Mesenchymal stem cell (in vitro differentiated cells and primary cell): ENCODE measurements around the gene COBL.

Experiments used
- DNase-seq: peaks from one replicate; pipeline ENCODE4 v3.0.0-alpha.2; 2013
- H2AFZ ChIP-seq: one replicate; pipeline ENCODE4 v1.6.1; 2013; ENCODE audit warnings: low read depth, mild to moderate bottlenecking, control low read depth, inconsistent platforms, low read length, moderate library complexity
- H2AK5ac ChIP-seq: 2 replicates; pipeline ENCODE4 v1.6.1; 2013; ENCODE audit warnings: low read length, moderate library complexity, mild to moderate bottlenecking, inconsistent platforms; ENCODE audit not compliant: severe bottlenecking
- H2BK120ac ChIP-seq: one replicate; pipeline ENCODE4 v1.6.1; 2013; ENCODE audit warnings: low read depth, mild to moderate bottlenecking, inconsistent platforms, low read length, moderate library complexity
- H2BK12ac ChIP-seq, 2 experiments: one replicate each; pipeline ENCODE4 v1.6.1; 2013; ENCODE audit warnings: inconsistent platforms in 2 of 2, low read length in 2 of 2, mild to moderate bottlenecking in 2 of 2, moderate library complexity in 2 of 2, control low read depth in 1 of 2
- H2BK15ac ChIP-seq: one replicate; pipeline ENCODE4 v1.6.1; 2013; ENCODE audit warnings: mild to moderate bottlenecking, low read depth, inconsistent platforms; ENCODE audit not compliant: poor library complexity, severe bottlenecking
- H2BK5ac ChIP-seq: 2 replicates; pipeline ENCODE4 v1.6.1; 2013; ENCODE audit warnings: low read depth, mild to moderate bottlenecking, low read length, control low read depth, inconsistent platforms; ENCODE audit not compliant: poor library complexity, severe bottlenecking
- H3K14ac ChIP-seq, 2 experiments: one replicate each; pipeline ENCODE4 v1.6.1; 2013; ENCODE audit warnings: inconsistent platforms in 2 of 2, low read length in 2 of 2, control low read depth in 1 of 2, mild to moderate bottlenecking in 1 of 2, moderate library complexity in 1 of 2
- H3K18ac ChIP-seq, 2 experiments: one replicate each; pipeline ENCODE4 v1.6.1; 2013; ENCODE audit warnings: inconsistent platforms in 2 of 2, low read length in 2 of 2, control low read depth in 1 of 2, low read depth in 1 of 2, mild to moderate bottlenecking in 1 of 2
- H3K23ac ChIP-seq, 2 experiments: one replicate each; pipeline ENCODE4 v1.6.1; 2013; ENCODE audit warnings: inconsistent platforms in 2 of 2, low read length in 2 of 2, mild to moderate bottlenecking in 2 of 2, moderate library complexity in 2 of 2, control low read depth in 1 of 2
- H3K27ac ChIP-seq: 2 replicates; pipeline ENCODE4 v1.5.1; 2013; ENCODE audit warnings: mild to moderate bottlenecking, moderate library complexity, low read length, control low read depth, inconsistent platforms; ENCODE audit not compliant: poor library complexity, severe bottlenecking
- H3K27me3 ChIP-seq, 2 experiments: 2 replicates each; pipeline versions ENCODE4 v1.6.1 to v1.7.0; 2013; ENCODE audit warnings: low read length in 2 of 2, mild to moderate bottlenecking in 2 of 2, moderate library complexity in 2 of 2, control low read depth in 1 of 2, inconsistent platforms in 1 of 2; ENCODE audit not compliant: control insufficient read depth in 1 of 2, insufficient read depth in 1 of 2
- H3K36me3 ChIP-seq, 2 experiments: 2 replicates each; pipeline versions ENCODE4 v1.6.1 to v1.7.0; 2013; ENCODE audit warnings: low read length in 2 of 2, control low read depth in 1 of 2, inconsistent platforms in 1 of 2, low read depth in 1 of 2, mild to moderate bottlenecking in 1 of 2; ENCODE audit not compliant: insufficient read depth in 2 of 2, control insufficient read depth in 1 of 2
- H3K4ac ChIP-seq, 2 experiments: one replicate each; pipeline ENCODE4 v1.6.1; 2013; ENCODE audit warnings: inconsistent platforms in 2 of 2, low read length in 2 of 2, mild to moderate bottlenecking in 2 of 2, moderate library complexity in 2 of 2, control low read depth in 1 of 2, low read depth in 1 of 2
- H3K4me1 ChIP-seq: 2 replicates; pipeline ENCODE4 v1.6.1; 2013; ENCODE audit warnings: low read depth, low read length, control low read depth; ENCODE audit not compliant: control insufficient read depth, insufficient read depth
- H3K4me2 ChIP-seq: 2 replicates; pipeline ENCODE4 v1.6.1; 2013; ENCODE audit warnings: low read length, mild to moderate bottlenecking, inconsistent platforms; ENCODE audit not compliant: poor library complexity, severe bottlenecking
- H3K4me3 ChIP-seq, 2 experiments: 2 replicates each; pipeline versions ENCODE4 v1.5.1 to v1.7.0; 2013; ENCODE audit warnings: low read length in 2 of 2, mild to moderate bottlenecking in 2 of 2, control low read depth in 1 of 2, low read depth in 1 of 2; ENCODE audit not compliant: insufficient read depth in 1 of 2
- H3K79me1 ChIP-seq: replicated peaks from 2 replicates; pipeline ENCODE4 v1.6.1; 2013; ENCODE audit warnings: mild to moderate bottlenecking, control low read depth, low read length, inconsistent platforms; ENCODE audit not compliant: poor library complexity, severe bottlenecking
- H3K9ac ChIP-seq: 2 replicates; pipeline ENCODE4 v1.7.0; 2013; ENCODE audit warnings: mild to moderate bottlenecking, low read length, moderate library complexity
- H3K9me3 ChIP-seq: 2 replicates; pipeline ENCODE4 v1.7.0; 2013; ENCODE audit warnings: mild to moderate bottlenecking, low read length; ENCODE audit not compliant: control insufficient read depth
- H4K8ac ChIP-seq: one replicate; pipeline ENCODE4 v1.6.1; 2013; ENCODE audit warnings: inconsistent platforms, mild to moderate bottlenecking, low read length, moderate library complexity
- H4K91ac ChIP-seq: one replicate; pipeline ENCODE4 v1.6.1; 2013; ENCODE audit warnings: mild to moderate bottlenecking, low read length, inconsistent platforms
- WGBS: methylation state at CpG from one replicate; pipeline ENCODE4 v1.1.7; 2013; ENCODE audit warnings: mixed read lengths; 5-methylcytosine and 5-hydroxymethylcytosine counted together

Gene COBL

DNA sequence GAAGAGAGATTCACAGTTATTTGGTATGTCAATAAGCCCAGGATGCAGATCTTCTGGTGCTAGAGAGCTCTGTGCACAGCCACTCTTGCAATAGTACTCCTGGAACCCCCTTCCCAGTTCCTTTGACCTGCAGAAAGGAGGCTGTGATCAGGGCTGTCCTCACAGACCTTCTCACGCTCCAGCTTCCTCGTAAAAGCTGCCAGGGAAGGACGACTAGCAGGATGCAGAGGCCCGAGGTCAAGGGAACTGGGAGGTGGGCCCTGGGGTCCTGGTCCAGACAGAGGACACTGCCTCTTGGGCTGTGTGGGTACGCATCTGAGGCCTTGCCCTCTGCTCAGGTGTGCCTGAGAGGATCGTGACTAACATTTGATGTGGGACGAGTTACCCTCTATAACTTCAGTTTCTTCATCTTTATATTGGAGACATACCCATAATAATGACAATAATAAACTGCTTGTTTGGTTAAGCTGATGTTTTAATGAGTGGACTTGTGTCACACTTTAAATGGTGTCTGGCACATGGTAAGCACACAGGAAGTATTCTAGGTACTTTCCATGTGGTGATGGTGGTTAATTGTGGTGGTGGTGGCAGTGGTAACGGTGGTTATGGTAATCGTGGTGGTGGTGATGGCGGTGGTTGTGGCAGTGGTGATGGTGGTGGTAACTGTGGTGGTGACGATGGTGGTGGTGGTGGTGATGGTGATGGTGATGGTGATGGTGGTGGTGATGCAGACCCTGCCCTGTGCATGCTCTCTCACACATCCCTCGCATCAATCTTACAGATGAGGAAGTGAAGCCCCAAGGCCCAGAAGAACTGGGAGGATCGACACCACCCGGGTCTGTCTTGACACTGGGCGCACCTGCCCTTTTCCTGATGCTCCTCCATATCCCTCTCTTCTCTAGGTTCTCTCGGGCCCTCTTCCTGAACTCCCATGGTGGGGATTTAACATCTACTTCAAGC, 298.8 kb downstream of the COBL start:
- H3K9me3 ChIP-seq = no peaks in the 10 kb centered on the region
- H4K91ac ChIP-seq = no peak overlapping the region
- H3K4me2 ChIP-seq = no peak overlapping the region
- no peak overlapping the region for H3K18ac ChIP-seq
- H3K9ac ChIP-seq = no peak overlapping the region
- H3K79me1 ChIP-seq = no peaks in the 10 kb centered on the region
- peaks cover 4% of the 10 kb centered on the region for H3K4me1 ChIP-seq
- no peak overlapping the region for H3K4ac ChIP-seq
- H3K36me3 ChIP-seq = no peaks in the 10 kb centered on the region
- no peak overlapping the region for H3K27ac ChIP-seq
- no peak overlapping the region for H2AFZ ChIP-seq
- no peak overlapping the region for H2BK5ac ChIP-seq
- no peak for DNase-seq
- no peak overlapping the region for H4K8ac ChIP-seq
- H3K27me3 ChIP-seq = peaks cover 0 to 3% of the 10 kb centered on the region in 2 experiments
- H3K14ac ChIP-seq = peak overlapping the region in 1 of 2 experiments; percentile 44
- H2BK15ac ChIP-seq = no peak overlapping the region
- 95% methylated on average over 13 of the region's 16 CpGs for WGBS
- H3K23ac ChIP-seq = no peak overlapping the region
- no peak overlapping the region for H3K4me3 ChIP-seq
- no peak overlapping the region for H2BK120ac ChIP-seq
- peak overlapping the region in 1 of 2 experiments; percentile 37 for H2BK12ac ChIP-seq
- no peak overlapping the region for H2AK5ac ChIP-seq

DNA sequence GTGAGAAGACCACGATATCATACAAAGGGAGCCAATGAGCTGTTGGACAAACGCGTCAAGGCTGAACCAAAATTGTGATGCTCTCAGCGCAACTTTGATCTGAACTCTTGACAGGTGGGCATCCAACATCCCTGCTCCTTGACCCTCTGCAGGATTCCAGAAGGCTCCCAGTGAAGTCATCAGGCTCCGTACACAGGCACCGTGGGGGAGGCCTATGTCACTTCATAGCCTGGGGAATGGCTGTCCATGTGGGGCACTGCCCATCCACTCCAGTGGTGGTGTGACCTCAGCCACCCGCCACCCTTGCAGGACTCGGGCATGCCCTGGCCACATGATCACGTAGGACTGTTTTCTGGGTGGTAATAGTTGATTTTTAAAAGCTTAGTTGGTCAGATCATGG, 300.1 kb downstream of the COBL start:
- Histone ChIP-seq H3K9ac (no peak overlapping the region), H2BK5ac (no peak overlapping the region), H2BK15ac (no peak overlapping the region), H3K4me1 (peaks cover 9% of the 10 kb centered on the region), H3K18ac (no peak overlapping the region), H2BK12ac (peak overlapping the region in 1 of 2 experiments; percentile 31), H3K36me3 (no peaks in the 10 kb centered on the region), H3K9me3 (no peaks in the 10 kb centered on the region), H4K8ac (no peak overlapping the region), H4K91ac (no peak overlapping the region), H3K14ac (peak overlapping the region in 1 of 2 experiments; percentile 30), H3K23ac (no peak overlapping the region), H2AFZ (no peak overlapping the region), H2AK5ac (no peak overlapping the region), H3K4me2 (no peak overlapping the region), H2BK120ac (no peak overlapping the region), H3K27me3 (peaks cover 0 to 3% of the 10 kb centered on the region in 2 experiments), H3K27ac (no peak overlapping the region), H3K79me1 (no peaks in the 10 kb centered on the region), H3K4me3 (no peak overlapping the region), H3K4ac (no peak overlapping the region)
- WGBS = 89% methylated on average over 9 of the region's 9 CpGs
- no peak for DNase-seq

DNA sequence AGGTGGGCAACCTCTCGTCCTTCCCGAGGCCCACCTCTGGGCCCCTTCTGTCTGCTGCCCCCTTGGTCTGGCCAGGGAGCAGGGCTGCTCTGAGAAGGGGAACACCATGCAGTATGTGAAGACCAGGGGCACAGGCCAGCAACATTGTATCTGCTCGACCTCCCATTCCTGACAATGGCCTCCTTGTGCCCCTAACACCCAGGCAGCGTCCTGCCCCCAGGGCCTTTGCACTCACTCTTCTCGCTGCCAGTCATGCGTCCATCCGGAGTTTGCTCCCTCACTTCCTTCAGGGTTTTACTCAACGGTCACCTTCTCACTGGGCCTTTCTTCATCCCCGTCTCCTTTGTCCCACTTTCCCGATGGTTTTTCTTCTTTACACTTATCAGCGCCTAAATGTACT, 301.0 kb downstream of the COBL start:
- H3K4me1 ChIP-seq = peaks cover 12% of the 10 kb centered on the region

DNA sequence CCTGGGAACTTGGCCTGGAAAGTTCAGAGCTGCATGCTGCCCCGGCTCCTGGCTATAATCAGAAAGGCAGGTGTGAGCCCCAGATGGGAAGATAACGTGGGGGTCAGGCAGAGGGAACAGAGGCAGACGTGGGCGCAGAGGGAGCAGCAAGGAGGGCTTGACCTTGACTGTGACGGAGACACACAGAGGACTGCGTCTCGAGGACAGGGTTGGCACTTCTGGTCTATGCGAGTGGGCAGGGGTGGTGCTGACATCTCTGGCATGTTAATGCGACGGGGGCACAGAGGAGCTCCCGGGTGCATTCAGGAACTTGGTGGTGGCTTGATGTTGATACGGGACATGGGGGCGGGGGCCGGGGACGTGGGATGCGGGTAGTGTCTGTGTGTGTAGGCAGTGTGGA, 301.8 kb downstream of the COBL start:
- no peak overlapping the region for H2BK12ac ChIP-seq
- no peak overlapping the region for H2BK15ac ChIP-seq
- no peak overlapping the region for H2AFZ ChIP-seq
- no peak overlapping the region for H3K4ac ChIP-seq
- H3K4me3 ChIP-seq = no peak overlapping the region
- no peak overlapping the region for H3K27ac ChIP-seq
- H3K4me1 ChIP-seq = peaks cover 15% of the 10 kb centered on the region
- no peak overlapping the region for H2AK5ac ChIP-seq
- H2BK5ac ChIP-seq = no peak overlapping the region
- DNase-seq = no peak
- H3K79me1 ChIP-seq = no peaks in the 10 kb centered on the region
- no peak overlapping the region for H4K8ac ChIP-seq
- no peaks in the 10 kb centered on the region for H3K36me3 ChIP-seq
- 93% methylated on average over 12 of the region's 16 CpGs for WGBS
- H2BK120ac ChIP-seq = no peak overlapping the region
- peaks cover 0 to 3% of the 10 kb centered on the region in 2 experiments for H3K27me3 ChIP-seq
- H3K9ac ChIP-seq = no peak overlapping the region
- no peak overlapping the region for H3K4me2 ChIP-seq
- no peaks in the 10 kb centered on the region for H3K9me3 ChIP-seq
- H3K23ac ChIP-seq = no peak overlapping the region
- no peak overlapping the region for H4K91ac ChIP-seq
- H3K18ac ChIP-seq = no peak overlapping the region
- H3K14ac ChIP-seq = no peak overlapping the region

More for the DNA sequence above, 301.0 kb downstream of the COBL start:
- H2AFZ ChIP-seq = no peak overlapping the region
- no peaks in the 10 kb centered on the region for H3K36me3 ChIP-seq
- no peaks in the 10 kb centered on the region for H3K9me3 ChIP-seq
- H3K4ac ChIP-seq = no peak overlapping the region
- no peaks in the 10 kb centered on the region for H3K79me1 ChIP-seq
- H3K18ac ChIP-seq = no peak overlapping the region
- no peak overlapping the region for H2BK5ac ChIP-seq
- H3K23ac ChIP-seq = no peak overlapping the region
- H3K27ac ChIP-seq = no peak overlapping the region
- no peak overlapping the region for H3K14ac ChIP-seq
- H3K4me3 ChIP-seq = no peak overlapping the region
- H4K8ac ChIP-seq = no peak overlapping the region
- no peak overlapping the region for H2BK15ac ChIP-seq
- 92% methylated on average over 11 of the region's 11 CpGs for WGBS
- H2BK120ac ChIP-seq = no peak overlapping the region
- no peak overlapping the region for H2AK5ac ChIP-seq
- peaks cover 0 to 3% of the 10 kb centered on the region in 2 experiments for H3K27me3 ChIP-seq
- H4K91ac ChIP-seq = no peak overlapping the region
- no peak for DNase-seq
- no peak overlapping the region for H3K9ac ChIP-seq
- no peak overlapping the region for H3K4me2 ChIP-seq
- no peak overlapping the region for H2BK12ac ChIP-seq
